Nephron (organoid): ENCODE measurements around the gene UBE2J2.

Experiments used
- H3K27ac Mint-ChIP-seq, 3 experiments: 2 replicates each; pipeline ENCODE4 v1.8.0; 2020; ENCODE audit warnings: mixed read lengths in 3 of 3, mild to moderate bottlenecking in 2 of 3, moderate library complexity in 1 of 3
- H3K27me3 Mint-ChIP-seq: 2 replicates; pipeline ENCODE4 v1.8.0; 2021; ENCODE audit warnings: low read depth, mild to moderate bottlenecking, moderate library complexity, mixed read lengths
- H3K36me3 Mint-ChIP-seq: 2 replicates; pipeline ENCODE4 v1.8.0; 2020; ENCODE audit warnings: low read depth, mixed read lengths
- H3K4me1 Mint-ChIP-seq: 2 replicates; pipeline ENCODE4 v1.8.0; 2020; ENCODE audit warnings: mixed read lengths
- H3K4me3 Mint-ChIP-seq, 3 experiments: 2 replicates each; pipeline ENCODE4 v1.8.0; 2020; ENCODE audit warnings: mild to moderate bottlenecking in 3 of 3, mixed read lengths in 3 of 3, moderate library complexity in 2 of 3
- H3K9me3 Mint-ChIP-seq: 2 replicates; pipeline ENCODE4 v1.8.0; 2020; ENCODE audit warnings: mixed read lengths
- CTCF ChIP-seq, 3 experiments: fragments of 200-600 bp; sonication (generic); IDR thresholded peaks; one replicate each; pipeline ENCODE4 v1.5.0; 2021; ENCODE audit warnings: antibody characterized with exemption in 3 of 3; ENCODE audit not compliant: unreplicated experiment in 3 of 3

UBE2J2 gene

GRCh38 chr1:1273512-1274298 is at the start of gene UBE2J2:
Gene UBE2J2 (minus strand): TSS chr1:1273854. CDS start chr1:1267992, 5,862 bp downstream.
- Mint-ChIP-seq H3K4me1 (peaks cover 32% of the 10 kb centered on the region), H3K27ac (peak within 1 kb of the TSS; percentile 40 to 80 (median 61)), H3K36me3 (peaks cover 9% of the 10 kb centered on the region), H3K27me3 (no peaks in the 10 kb centered on the region), H3K4me3 (peak within 1 kb of the TSS; percentile 86 to 92 (median 89)), H3K9me3 (no peaks in the 10 kb centered on the region)
- TF ChIP-seq CTCF (IDR thresholded peaks at IDR 0.05; ENCODE audit: unreplicated experiment in 3 of 3), result no peak

- Mint-ChIP-seq H3K4me1 (peaks cover 26% of the 10 kb centered on the region), H3K9me3 (no peaks in the 10 kb centered on the region), H3K27me3 (no peaks in the 10 kb centered on the region), H3K4me3 (peak overlapping the region; percentile 91 to 97 (median 92)), H3K36me3 (peaks cover 6% of the 10 kb centered on the region), H3K27ac (peak overlapping the region in 1 of 3 experiments; percentile 77)
- TF ChIP-seq CTCF (IDR thresholded peaks at IDR 0.05; ENCODE audit: unreplicated experiment in 3 of 3), result no peak
Measured at GRCh38 chr1:1322952-1323351, 49.3 kb upstream of the UBE2J2 start.

GRCh38 chr1:1322418-1322817 is 48.8 kb upstream of the UBE2J2 start:
- Mint-ChIP-seq H3K36me3 (peaks cover 8% of the 10 kb centered on the region), H3K9me3 (no peaks in the 10 kb centered on the region), H3K27ac (peak overlapping the region in 1 of 3 experiments; percentile 77), H3K4me3 (peak overlapping the region; percentile 84 to 92 (median 90)), H3K27me3 (no peaks in the 10 kb centered on the region), H3K4me1 (peaks cover 29% of the 10 kb centered on the region)
- no peak for TF ChIP-seq CTCF (IDR thresholded peaks at IDR 0.05; ENCODE audit: unreplicated experiment in 3 of 3)

GRCh38 chr1:1321477-1321876 is 47.8 kb upstream of the UBE2J2 start:
- H3K27me3 Mint-ChIP-seq, result no peaks in the 10 kb centered on the region
- H3K4me3 Mint-ChIP-seq, result peak overlapping the region in 2 of 3 experiments; percentile 49 to 67

GRCh38 chr1:1320666-1321448 is 47.2 kb upstream of the UBE2J2 start:
- peaks cover 15% of the 10 kb centered on the region for H3K36me3 Mint-ChIP-seq
- H3K27ac Mint-ChIP-seq, result no peak overlapping the region
- TF ChIP-seq CTCF (IDR thresholded peaks at IDR 0.05; ENCODE audit: unreplicated experiment in 3 of 3), result no peak
- peak overlapping the region in 2 of 3 experiments; percentile 49 to 67 for H3K4me3 Mint-ChIP-seq
- peaks cover 32% of the 10 kb centered on the region for H3K4me1 Mint-ChIP-seq
- H3K9me3 Mint-ChIP-seq, result no peaks in the 10 kb centered on the region
- H3K27me3 Mint-ChIP-seq, result no peaks in the 10 kb centered on the region

More at GRCh38 chr1:1321477-1321876, 47.8 kb upstream of the UBE2J2 start:
- peaks cover 32% of the 10 kb centered on the region for H3K4me1 Mint-ChIP-seq
- H3K9me3 Mint-ChIP-seq, result no peaks in the 10 kb centered on the region
- peaks cover 11% of the 10 kb centered on the region for H3K36me3 Mint-ChIP-seq
- no peak for TF ChIP-seq CTCF (IDR thresholded peaks at IDR 0.05; ENCODE audit: unreplicated experiment in 3 of 3)
- H3K27ac Mint-ChIP-seq, result no peak overlapping the region
